ENCODE results near the gene OXLD1. TPM values are rescaled to one million over a fixed set of nuclear protein-coding genes. Genes with fewer than 3 reads are reported as not detected.

OXLD1 gene
- total and polyA plus RNA-seq, 10 of the 15 experiments (the other 5 are each of a cell fraction or from before 2014, with no cell fraction given) = 4.6 to 89.5 (median 39.8) TPM

DNA sequence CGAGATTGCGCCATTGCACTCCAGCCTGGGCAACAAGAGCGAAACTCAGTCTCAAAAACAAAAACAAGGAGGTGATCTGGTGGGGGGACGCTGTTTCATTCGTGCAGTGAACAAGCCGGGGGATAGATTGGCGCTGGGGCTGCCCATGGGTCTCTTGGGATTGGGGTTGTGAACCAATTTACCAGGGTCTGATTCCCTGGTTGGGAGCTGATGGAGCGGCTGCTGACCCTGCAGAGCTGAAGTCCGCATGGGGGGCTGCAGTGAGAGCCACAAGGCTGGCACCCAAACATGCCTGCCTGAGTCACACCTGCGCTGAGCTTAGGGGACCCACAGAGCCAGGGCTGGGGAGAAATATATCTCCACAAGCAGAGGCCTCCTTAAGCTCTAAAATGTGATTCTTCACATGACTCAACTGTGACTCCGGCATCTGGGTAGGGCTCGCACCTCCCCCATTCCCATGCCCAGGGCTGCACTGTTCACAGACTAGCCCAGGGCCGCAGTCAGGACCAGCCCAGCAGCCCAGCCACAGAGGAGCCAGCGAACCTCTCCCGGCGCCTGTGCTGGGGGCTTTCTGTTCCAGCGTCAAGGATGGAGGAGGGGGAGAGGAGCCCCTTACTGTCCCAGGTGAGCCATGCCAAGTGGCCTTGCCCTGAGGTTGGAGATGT is 24.4 kb downstream of the OXLD1 start:
- Histone ChIP-seq H3K36me3 (ENCODE audit: control insufficient read depth in 2 of 2, insufficient read depth in 2 of 2, low read length in 1 of 2) (no peaks in the 10 kb centered on the region), H4K20me1 (ENCODE audit: control insufficient read depth, insufficient read depth) (no peaks in the 10 kb centered on the region), H2AFZ (ENCODE audit: control insufficient read depth, low read depth, low read length) (no peak overlapping the region), H3K4me1 (ENCODE audit: control insufficient read depth, insufficient read depth, low read length) (no peaks in the 10 kb centered on the region), H3K27ac (ENCODE audit: control insufficient read depth, insufficient read depth) (no peak overlapping the region), H3K4me2 (ENCODE audit: control insufficient read depth, insufficient read depth) (no peak overlapping the region), H3K79me2 (ENCODE audit: control insufficient read depth, insufficient read depth, low read length) (no peaks in the 10 kb centered on the region), H3K9me3 (replicated peaks; ENCODE audit: control insufficient read depth, insufficient read depth, low read length) (no peaks in the 10 kb centered on the region), H3K4me3 (no peak overlapping the region), H3K27me3 (replicated peaks in 1 of 2; ENCODE audit: control insufficient read depth in 2 of 2, insufficient read depth in 2 of 2, low read length in 1 of 2) (no peaks in the 10 kb centered on the region), H3K9ac (ENCODE audit: control insufficient read depth, insufficient read depth, low read length) (no peak overlapping the region)
- TF ChIP-seq, protein P1, sequence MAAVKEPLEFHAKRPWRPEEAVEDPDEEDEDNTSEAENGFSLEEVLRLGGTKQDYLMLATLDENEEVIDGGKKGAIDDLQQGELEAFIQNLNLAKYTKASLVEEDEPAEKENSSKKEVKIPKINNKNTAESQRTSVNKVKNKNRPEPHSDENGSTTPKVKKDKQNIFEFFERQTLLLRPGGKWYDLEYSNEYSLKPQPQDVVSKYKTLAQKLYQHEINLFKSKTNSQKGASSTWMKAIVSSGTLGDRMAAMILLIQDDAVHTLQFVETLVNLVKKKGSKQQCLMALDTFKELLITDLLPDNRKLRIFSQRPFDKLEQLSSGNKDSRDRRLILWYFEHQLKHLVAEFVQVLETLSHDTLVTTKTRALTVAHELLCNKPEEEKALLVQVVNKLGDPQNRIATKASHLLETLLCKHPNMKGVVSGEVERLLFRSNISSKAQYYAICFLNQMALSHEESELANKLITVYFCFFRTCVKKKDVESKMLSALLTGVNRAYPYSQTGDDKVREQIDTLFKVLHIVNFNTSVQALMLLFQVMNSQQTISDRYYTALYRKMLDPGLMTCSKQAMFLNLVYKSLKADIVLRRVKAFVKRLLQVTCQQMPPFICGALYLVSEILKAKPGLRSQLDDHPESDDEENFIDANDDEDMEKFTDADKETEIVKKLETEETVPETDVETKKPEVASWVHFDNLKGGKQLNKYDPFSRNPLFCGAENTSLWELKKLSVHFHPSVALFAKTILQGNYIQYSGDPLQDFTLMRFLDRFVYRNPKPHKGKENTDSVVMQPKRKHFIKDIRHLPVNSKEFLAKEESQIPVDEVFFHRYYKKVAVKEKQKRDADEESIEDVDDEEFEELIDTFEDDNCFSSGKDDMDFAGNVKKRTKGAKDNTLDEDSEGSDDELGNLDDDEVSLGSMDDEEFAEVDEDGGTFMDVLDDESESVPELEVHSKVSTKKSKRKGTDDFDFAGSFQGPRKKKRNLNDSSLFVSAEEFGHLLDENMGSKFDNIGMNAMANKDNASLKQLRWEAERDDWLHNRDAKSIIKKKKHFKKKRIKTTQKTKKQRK (IDR thresholded peaks at IDR 0.05; ENCODE audit: low read depth, low read length) = no peak
- TF ChIP-seq EGR1 (IDR thresholded peaks at IDR 0.05; ENCODE audit: borderline replicate concordance in 1 of 2, low read depth in 2 of 2, low read length in 2 of 2) (no peak), WRNIP1 (IDR thresholded peaks at IDR 0.05; ENCODE audit: borderline replicate concordance, low read depth, low read length) (no peak), HDGF (IDR thresholded peaks at IDR 0.05) (no peak), BCL11A (IDR thresholded peaks at IDR 0.05; ENCODE audit: low read depth, low read length) (no peak), RAD21 (IDR thresholded peaks at IDR 0.05; ENCODE audit: insufficient read depth, low read depth, low read length) (no peak)
- TF ChIP-seq, protein P2, sequence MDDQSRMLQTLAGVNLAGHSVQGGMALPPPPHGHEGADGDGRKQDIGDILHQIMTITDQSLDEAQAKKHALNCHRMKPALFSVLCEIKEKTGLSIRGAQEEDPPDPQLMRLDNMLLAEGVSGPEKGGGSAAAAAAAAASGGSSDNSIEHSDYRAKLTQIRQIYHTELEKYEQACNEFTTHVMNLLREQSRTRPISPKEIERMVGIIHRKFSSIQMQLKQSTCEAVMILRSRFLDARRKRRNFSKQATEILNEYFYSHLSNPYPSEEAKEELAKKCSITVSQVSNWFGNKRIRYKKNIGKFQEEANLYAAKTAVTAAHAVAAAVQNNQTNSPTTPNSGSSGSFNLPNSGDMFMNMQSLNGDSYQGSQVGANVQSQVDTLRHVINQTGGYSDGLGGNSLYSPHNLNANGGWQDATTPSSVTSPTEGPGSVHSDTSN (IDR thresholded peaks at IDR 0.05; ENCODE audit: insufficient replicate concordance, low read depth, low read length) = no peak
- TF ChIP-seq, protein P3, sequence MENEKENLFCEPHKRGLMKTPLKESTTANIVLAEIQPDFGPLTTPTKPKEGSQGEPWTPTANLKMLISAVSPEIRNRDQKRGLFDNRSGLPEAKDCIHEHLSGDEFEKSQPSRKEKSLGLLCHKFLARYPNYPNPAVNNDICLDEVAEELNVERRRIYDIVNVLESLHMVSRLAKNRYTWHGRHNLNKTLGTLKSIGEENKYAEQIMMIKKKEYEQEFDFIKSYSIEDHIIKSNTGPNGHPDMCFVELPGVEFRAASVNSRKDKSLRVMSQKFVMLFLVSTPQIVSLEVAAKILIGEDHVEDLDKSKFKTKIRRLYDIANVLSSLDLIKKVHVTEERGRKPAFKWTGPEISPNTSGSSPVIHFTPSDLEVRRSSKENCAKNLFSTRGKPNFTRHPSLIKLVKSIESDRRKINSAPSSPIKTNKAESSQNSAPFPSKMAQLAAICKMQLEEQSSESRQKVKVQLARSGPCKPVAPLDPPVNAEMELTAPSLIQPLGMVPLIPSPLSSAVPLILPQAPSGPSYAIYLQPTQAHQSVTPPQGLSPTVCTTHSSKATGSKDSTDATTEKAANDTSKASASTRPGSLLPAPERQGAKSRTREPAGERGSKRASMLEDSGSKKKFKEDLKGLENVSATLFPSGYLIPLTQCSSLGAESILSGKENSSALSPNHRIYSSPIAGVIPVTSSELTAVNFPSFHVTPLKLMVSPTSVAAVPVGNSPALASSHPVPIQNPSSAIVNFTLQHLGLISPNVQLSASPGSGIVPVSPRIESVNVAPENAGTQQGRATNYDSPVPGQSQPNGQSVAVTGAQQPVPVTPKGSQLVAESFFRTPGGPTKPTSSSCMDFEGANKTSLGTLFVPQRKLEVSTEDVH (IDR thresholded peaks at IDR 0.05; ENCODE audit: low read depth, partially characterized antibody) = no peak
- TF ChIP-seq, protein P4, sequence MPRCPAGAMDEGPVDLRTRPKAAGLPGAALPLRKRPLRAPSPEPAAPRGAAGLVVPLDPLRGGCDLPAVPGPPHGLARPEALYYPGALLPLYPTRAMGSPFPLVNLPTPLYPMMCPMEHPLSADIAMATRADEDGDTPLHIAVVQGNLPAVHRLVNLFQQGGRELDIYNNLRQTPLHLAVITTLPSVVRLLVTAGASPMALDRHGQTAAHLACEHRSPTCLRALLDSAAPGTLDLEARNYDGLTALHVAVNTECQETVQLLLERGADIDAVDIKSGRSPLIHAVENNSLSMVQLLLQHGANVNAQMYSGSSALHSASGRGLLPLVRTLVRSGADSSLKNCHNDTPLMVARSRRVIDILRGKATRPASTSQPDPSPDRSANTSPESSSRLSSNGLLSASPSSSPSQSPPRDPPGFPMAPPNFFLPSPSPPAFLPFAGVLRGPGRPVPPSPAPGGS (IDR thresholded peaks at IDR 0.05; ENCODE audit: borderline replicate concordance, insufficient read depth, low read depth, low read length, poor library complexity, severe bottlenecking) = no peak
- intact Hi-C loops (cut with micrococcal nuclease; ENCODE audit: unreplicated experiment) = no loop called here
- in situ Hi-C loops (cut with MboI) = no loop called here
- ATAC-seq (no peak; the same call in 2 of the 3 replicates), FAIRE-seq (no peak), DNase-seq (ENCODE audit: low read depth, low spot score) (no peak)
- POLR2A ChIA-PET = interaction anchor here (1.0 kb wide), 1 partner anchor 125 kb away, joined by 3 read pairs; no protein-coding TSS in a partner anchor
- BruUV-seq (replicated peaks) = no TSS peak
- 52% methylated on average over 15 of the region's 17 CpGs for WGBS (ENCODE audit: insufficient coverage, insufficient replicate concordance, low lambda C conversion rate, missing lambda C conversion rate)
- CTCF ChIA-PET = no interaction called here
- RAD21 ChIA-PET (ENCODE audit: unreplicated experiment) = no interaction called here
- SMC1A ChIA-PET (ENCODE audit: uncharacterized antibody, unreplicated experiment) = no interaction called here

Measured in GM12878 (cell line).